ENCODE results near the gene APOC1. TPM values are rescaled to one million over a fixed set of nuclear protein-coding genes. Genes with fewer than 3 reads are reported as not detected.

Gene APOC1
- total and polyA plus RNA-seq, 9 donors: 13.5 to 25.2 (median 16.0) TPM

Other genes starting within 250 kb of the APOC1 start
- 2.8 TPM for gene CEACAM19, start 243.1 kb upstream of the APOC1 start, total RNA-seq
- 10 to 100 TPM in 1 of 8 donors, 1 to 10 TPM in 7; 4.0 to 11.7 (median 7.1) TPM for gene CEACAM19, start 243.1 kb upstream of the APOC1 start, polyA plus RNA-seq (ENCODE audit: insufficient read depth in 1 of 8, insufficient read length in 8 of 8, low replicate concordance in 1 of 8)
- gene CEACAM16, start 215.5 kb upstream of the APOC1 start, total RNA-seq: 0.62 TPM
- under 1 TPM; 0.31 to 0.84 (median 0.53) TPM for gene CEACAM16, start 215.5 kb upstream of the APOC1 start, polyA plus RNA-seq (ENCODE audit: insufficient read depth in 1 of 8, insufficient read length in 8 of 8, low replicate concordance in 1 of 8)
- gene BCL3, start 165.9 kb upstream of the APOC1 start, total RNA-seq: 2.7 TPM
- gene BCL3, start 165.9 kb upstream of the APOC1 start, polyA plus RNA-seq (ENCODE audit: insufficient read depth in 1 of 8, insufficient read length in 8 of 8, low replicate concordance in 1 of 8): 10 to 100 TPM; 10.8 to 19.2 (median 14.5) TPM
- gene CBLC, start 136.7 kb upstream of the APOC1 start, total RNA-seq: not detected
- 1 to 10 TPM in 2 of 8 donors, under 1 TPM in 2, not detected in 4; 0.11 to 2.6 (median 1.1) TPM for gene CBLC, start 136.7 kb upstream of the APOC1 start, polyA plus RNA-seq (ENCODE audit: insufficient read depth in 1 of 8, insufficient read length in 8 of 8, low replicate concordance in 1 of 8)
- 81.6 TPM for gene BCAM, start 105.5 kb upstream of the APOC1 start, total RNA-seq
- gene BCAM, start 105.5 kb upstream of the APOC1 start, polyA plus RNA-seq (ENCODE audit: insufficient read depth in 1 of 8, insufficient read length in 8 of 8, low replicate concordance in 1 of 8): 100 to 1,000 TPM; 122 to 235 (median 205) TPM
- gene NECTIN2, start 68.3 kb upstream of the APOC1 start, total RNA-seq: 38.4 TPM
- 10 to 100 TPM; 48.7 to 61.8 (median 54.7) TPM for gene NECTIN2, start 68.3 kb upstream of the APOC1 start, polyA plus RNA-seq (ENCODE audit: insufficient read depth in 1 of 8, insufficient read length in 8 of 8, low replicate concordance in 1 of 8)
- 24.3 TPM for gene TOMM40, start 23.4 kb upstream of the APOC1 start, total RNA-seq
- gene TOMM40, start 23.4 kb upstream of the APOC1 start, polyA plus RNA-seq (ENCODE audit: insufficient read depth in 1 of 8, insufficient read length in 8 of 8, low replicate concordance in 1 of 8): 10 to 100 TPM; 35.9 to 41.8 (median 37.0) TPM
- gene APOE, start 8.8 kb upstream of the APOC1 start, total RNA-seq: 56.7 TPM
- 10 to 100 TPM; 32.7 to 62.3 (median 43.9) TPM for gene APOE, start 8.8 kb upstream of the APOC1 start, polyA plus RNA-seq (ENCODE audit: insufficient read depth in 1 of 8, insufficient read length in 8 of 8, low replicate concordance in 1 of 8)
- gene APOC4, start 27.6 kb downstream of the APOC1 start, total RNA-seq: not detected
- gene APOC4, start 27.6 kb downstream of the APOC1 start, polyA plus RNA-seq (ENCODE audit: insufficient read depth in 1 of 8, insufficient read length in 8 of 8, low replicate concordance in 1 of 8): not detected
- 0.44 TPM for gene APOC2, start 31.4 kb downstream of the APOC1 start, total RNA-seq
- gene APOC2, start 31.4 kb downstream of the APOC1 start, polyA plus RNA-seq (ENCODE audit: insufficient read depth in 1 of 8, insufficient read length in 8 of 8, low replicate concordance in 1 of 8): 1 to 10 TPM in 3 of 8 donors, under 1 TPM in 2, not detected in 3; 0.33 to 8.8 (median 4.5) TPM
- gene CLPTM1, start 40.8 kb downstream of the APOC1 start, total RNA-seq: 18.7 TPM
- gene CLPTM1, start 40.8 kb downstream of the APOC1 start, polyA plus RNA-seq (ENCODE audit: insufficient read depth in 1 of 8, insufficient read length in 8 of 8, low replicate concordance in 1 of 8): 10 to 100 TPM; 45.7 to 64.6 (median 57.2) TPM
- 2.0 TPM for gene RELB, start 86.9 kb downstream of the APOC1 start, total RNA-seq
- gene RELB, start 86.9 kb downstream of the APOC1 start, polyA plus RNA-seq (ENCODE audit: insufficient read depth in 1 of 8, insufficient read length in 8 of 8, low replicate concordance in 1 of 8): 1 to 10 TPM; 3.8 to 6.0 (median 5.3) TPM
- 22.8 TPM for gene CLASRP, start 124.4 kb downstream of the APOC1 start, total RNA-seq
- 10 to 100 TPM; 38.2 to 56.2 (median 45.6) TPM for gene CLASRP, start 124.4 kb downstream of the APOC1 start, polyA plus RNA-seq (ENCODE audit: insufficient read depth in 1 of 8, insufficient read length in 8 of 8, low replicate concordance in 1 of 8)
- gene ZNF296, start 161.9 kb downstream of the APOC1 start, total RNA-seq: 0.13 TPM
- 1 to 10 TPM in 3 of 8 donors, under 1 TPM in 5; 0.29 to 1.5 (median 0.80) TPM for gene ZNF296, start 161.9 kb downstream of the APOC1 start, polyA plus RNA-seq (ENCODE audit: insufficient read depth in 1 of 8, insufficient read length in 8 of 8, low replicate concordance in 1 of 8)
- gene GEMIN7, start 164.7 kb downstream of the APOC1 start, total RNA-seq: 13.8 TPM
- gene GEMIN7, start 164.7 kb downstream of the APOC1 start, polyA plus RNA-seq (ENCODE audit: insufficient read depth in 1 of 8, insufficient read length in 8 of 8, low replicate concordance in 1 of 8): 10 to 100 TPM; 19.9 to 25.3 (median 21.8) TPM
- 20.4 TPM for gene PPP1R37, start 178.6 kb downstream of the APOC1 start, total RNA-seq
- 10 to 100 TPM; 19.4 to 29.3 (median 24.7) TPM for gene PPP1R37, start 178.6 kb downstream of the APOC1 start, polyA plus RNA-seq (ENCODE audit: insufficient read depth in 1 of 8, insufficient read length in 8 of 8, low replicate concordance in 1 of 8)
- gene NKPD1, start 246.4 kb downstream of the APOC1 start, total RNA-seq: 0.13 TPM
- gene NKPD1, start 246.4 kb downstream of the APOC1 start, polyA plus RNA-seq (ENCODE audit: insufficient read depth in 1 of 8, insufficient read length in 8 of 8, low replicate concordance in 1 of 8): under 1 TPM; 0.12 to 0.38 (median 0.17) TPM